ENCODE data around the gene CDYL2.

DNA sequence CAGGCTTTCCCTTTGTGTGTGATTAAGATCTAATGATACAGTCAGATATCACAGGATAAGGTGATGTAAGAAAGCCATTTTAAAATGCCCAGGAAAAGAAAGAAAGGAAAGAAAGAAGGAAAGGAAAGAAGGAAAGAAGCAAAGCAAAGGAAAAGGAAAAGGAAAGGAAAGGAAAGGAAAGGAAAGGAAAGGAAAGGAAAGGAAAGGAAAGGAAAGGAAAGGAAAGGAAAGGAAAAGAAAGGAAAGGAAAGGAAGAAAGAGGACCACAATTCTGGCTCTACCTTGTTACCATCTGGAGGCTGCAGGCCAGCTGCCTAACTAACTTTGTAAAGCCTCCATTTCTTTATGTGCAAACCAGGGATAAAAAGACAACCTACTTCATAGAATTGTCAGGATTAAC, 132.0 kb downstream of the CDYL2 start:
- no peak for TF ChIP-seq POLR2A (IDR thresholded peaks at IDR 0.05)
- TF ChIP-seq, protein P1, sequence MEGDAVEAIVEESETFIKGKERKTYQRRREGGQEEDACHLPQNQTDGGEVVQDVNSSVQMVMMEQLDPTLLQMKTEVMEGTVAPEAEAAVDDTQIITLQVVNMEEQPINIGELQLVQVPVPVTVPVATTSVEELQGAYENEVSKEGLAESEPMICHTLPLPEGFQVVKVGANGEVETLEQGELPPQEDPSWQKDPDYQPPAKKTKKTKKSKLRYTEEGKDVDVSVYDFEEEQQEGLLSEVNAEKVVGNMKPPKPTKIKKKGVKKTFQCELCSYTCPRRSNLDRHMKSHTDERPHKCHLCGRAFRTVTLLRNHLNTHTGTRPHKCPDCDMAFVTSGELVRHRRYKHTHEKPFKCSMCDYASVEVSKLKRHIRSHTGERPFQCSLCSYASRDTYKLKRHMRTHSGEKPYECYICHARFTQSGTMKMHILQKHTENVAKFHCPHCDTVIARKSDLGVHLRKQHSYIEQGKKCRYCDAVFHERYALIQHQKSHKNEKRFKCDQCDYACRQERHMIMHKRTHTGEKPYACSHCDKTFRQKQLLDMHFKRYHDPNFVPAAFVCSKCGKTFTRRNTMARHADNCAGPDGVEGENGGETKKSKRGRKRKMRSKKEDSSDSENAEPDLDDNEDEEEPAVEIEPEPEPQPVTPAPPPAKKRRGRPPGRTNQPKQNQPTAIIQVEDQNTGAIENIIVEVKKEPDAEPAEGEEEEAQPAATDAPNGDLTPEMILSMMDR (IDR thresholded peaks at IDR 0.05), result no peak
